HK-2 (cell line): ENCODE results near the gene MYO5B.

Experiments
- DNase-seq: peaks from one replicate; pipeline ENCODE4 v3.0.0-alpha.2; 2018; ENCODE audit not compliant: unreplicated experiment

Gene MYO5B

DNA sequence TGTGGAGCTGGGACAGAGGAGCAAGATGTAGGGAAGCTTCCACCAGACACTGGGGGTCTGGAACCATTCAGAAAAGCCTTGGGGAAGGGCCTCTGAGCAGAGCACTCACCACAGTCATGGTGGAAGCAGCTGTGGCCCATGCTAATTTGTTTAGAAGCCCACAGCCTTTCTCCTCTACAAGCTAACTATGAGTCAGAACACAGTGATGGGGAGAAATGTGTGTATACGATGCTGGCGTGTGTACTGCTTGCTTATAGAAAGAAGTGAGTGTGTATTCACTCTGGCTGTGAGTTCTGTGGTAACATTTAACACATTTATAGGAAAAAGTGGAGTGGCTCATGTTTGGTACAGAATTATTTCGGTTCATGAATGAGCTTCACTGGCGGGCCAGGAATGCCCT, 224.6 kb downstream of the MYO5B start:
- no peak for DNase-seq

DNA sequence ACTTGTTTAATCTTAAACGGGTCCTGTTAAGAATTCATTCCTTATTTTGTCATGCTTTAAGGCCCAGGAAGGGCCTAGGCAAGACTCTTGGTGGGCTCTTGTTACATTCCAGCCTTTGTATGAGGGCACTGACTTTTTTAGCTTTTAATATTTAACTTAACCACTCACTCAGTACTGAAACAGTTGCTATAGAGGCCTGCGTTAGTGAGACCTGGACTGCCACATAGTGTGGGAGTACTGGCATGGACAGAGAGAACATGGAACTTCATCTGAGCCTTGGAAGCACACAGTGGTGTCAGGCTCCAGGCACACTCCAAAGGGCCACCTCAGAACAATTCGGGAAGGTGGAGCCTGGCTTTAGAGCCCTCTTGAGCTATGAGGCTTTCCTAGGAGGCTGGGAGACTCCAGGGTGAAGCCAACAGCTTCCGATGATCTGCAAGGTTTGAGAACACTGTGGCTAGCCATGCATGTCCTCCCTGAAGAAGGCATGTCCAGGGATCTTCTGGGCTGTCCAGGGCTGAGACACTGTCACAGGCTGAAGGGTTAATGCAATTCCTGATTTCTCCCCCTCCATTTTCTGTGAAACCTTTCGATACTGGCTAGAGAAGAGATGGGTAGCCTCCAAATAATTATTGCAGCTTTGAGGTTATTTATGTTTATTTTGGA, 226.2 kb downstream of the MYO5B start:
- DNase-seq = peak; percentile 17

DNA sequence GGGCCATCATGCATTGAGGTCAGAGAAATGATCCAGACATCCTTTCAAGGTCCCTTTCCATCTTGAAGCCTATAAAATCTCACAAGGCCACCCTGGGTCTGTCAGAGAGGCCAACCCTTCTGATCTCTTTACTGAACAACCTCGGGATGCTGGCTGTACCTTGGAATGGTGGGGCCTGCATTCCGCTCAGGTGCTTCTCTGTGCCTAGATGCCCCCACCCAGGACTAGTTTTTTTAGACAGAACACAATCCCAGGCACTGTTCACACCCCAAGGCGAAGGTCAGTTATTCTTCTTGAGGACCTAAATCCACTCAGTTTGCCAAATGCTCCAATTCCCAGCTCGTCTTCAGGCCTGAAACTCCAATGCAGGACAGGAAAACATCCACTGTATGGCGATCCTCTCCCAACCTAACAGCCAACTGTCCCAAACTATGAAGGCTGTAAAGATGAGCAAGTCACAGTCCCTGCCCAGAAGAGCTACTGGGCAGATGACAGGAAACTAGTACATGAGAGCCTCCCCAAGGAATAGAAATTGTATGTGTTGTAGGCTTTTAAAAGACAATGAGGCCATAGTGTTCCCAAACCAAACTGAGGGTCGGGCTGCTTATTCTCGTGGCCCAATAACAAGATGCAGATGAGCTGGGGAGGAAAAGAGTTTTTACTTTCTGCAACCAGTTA, 227.2 kb downstream of the MYO5B start:
- no peak for DNase-seq

DNA sequence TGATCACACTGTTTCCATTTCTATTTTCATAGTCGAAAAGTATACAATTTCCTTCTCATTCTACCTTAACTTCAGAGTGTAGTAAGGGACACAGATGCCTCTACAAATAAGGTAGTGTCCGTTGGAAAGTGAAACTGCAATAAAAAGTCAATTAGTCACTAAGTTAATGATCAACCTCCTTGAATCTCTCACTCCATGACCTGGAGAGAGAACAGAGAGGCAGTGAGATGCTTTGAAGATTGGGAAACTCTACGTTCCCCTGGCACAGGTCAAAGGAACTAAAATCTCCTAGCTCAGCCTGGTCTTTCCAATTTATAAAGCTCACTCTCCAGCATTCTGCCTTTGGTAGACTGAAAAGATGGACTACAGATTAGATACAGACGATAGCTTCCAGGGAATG, 227.8 kb downstream of the MYO5B start:
- peak; percentile 8 for DNase-seq

DNA sequence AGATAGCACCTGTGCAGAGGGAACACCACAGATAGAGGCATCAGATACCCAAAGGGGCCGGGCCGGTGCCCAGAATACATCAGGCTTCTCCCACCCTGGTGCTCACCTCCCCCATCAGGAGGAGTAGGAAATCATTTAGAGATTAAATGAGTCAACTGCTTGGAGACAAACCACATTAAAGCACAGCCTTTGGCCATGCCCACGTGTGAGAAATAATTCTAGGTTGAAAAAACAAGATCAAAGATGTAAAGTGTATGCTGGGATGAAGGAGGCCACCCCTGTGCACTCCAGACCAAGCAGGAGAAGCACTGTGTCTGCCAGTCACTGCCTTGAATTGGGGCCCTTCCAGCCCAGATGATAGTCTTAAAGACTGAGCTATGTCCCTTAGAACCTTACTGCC, 228.9 kb downstream of the MYO5B start:
- peak; percentile 6 for DNase-seq

DNA sequence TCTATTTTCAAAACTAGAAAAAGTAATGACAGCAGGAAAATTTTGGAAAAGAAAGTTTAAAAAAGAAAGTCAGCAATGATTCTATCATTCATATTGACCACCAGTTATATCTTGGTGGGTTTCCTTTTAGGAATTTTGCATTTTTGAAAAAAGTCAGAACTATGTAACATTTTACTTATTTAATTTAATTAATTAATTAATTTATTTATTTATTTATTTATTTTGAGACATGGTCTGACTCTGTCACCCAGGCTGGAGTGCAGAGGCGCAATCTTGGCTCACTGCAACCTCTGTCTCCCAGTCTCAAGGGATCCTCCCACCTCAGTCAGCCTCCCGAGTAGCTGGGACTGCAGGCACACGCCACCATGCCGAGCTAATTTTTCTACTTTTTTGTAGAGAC, 231.7 kb downstream of the MYO5B start:
- DNase-seq = no peak

DNA sequence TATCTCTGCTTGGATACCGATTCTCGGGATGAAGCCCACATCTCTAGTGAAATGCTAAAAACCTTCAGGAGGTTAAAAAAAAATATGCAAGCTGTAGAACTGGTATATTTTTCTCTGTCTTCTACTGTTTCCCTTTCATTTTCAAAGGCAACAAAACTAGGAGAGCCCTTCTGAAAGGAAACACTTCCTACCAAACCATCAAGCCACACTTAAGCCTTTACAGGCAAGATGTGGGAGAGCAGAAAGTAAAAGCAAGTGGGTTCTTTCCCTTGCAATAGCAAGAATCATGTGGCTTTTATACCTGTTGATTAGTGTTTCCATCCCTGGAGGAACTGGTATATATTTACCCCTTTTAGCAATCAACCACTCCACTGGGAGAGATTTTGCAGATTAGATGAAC, 233.7 kb downstream of the MYO5B start:
- no peak for DNase-seq

DNA sequence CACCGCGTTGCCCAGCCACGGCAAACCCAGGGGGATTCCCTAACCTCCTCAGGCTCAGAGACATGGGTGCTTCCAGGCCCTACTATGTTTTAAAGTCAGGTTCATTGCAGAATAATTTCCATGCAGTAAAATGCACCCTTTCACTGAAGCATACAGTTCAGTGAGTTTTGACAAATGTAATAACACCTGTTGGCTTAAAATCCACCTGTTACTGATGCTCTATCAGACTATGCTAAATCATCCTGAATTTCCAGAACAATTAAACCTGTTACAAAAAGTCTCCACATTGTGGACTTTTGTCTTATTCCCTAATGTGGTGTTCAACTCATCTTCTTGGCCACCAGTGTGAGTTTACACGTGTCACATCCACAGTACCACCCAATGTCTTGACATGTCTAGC, 234.6 kb downstream of the MYO5B start:
- DNase-seq = no peak

DNA sequence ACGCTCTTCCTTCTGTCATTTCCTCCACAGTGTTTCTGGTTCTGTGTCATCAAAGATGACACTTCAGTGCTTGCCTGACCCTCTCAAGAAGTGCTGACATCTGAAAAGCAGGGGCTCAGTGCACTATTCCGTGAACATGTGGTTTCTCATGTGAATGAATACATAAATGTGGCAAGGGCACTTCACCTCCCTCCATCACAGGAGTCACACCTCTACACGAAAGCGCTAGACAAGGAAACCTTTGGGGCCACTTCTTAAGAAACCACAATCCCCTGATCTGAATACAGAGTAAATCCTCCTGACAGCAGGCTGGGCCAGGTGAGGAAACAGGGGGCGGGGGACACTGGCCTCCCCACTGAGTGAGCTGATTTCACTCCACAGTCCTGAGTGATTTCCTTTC, 235.8 kb downstream of the MYO5B start:
- DNase-seq = no peak

DNA sequence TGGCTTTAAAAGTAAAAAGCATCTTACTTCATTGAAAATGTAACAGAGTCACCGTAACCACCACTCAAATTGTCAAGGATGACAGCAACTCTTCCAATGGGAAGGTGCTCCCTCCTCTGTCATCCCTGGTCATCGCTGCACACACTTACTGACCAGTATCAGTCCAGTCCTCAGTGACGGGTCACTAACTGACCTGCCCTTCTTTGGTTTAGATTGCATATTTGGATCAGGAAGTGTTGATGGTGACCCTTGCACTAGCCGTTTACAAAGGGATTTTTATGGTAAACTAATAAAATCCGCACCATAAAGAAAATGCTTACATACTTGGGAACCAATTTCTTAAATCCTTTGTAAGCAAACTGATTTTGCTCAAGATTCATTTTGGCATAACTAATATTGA, 239.7 kb downstream of the MYO5B start:
- DNase-seq = no peak

DNA sequence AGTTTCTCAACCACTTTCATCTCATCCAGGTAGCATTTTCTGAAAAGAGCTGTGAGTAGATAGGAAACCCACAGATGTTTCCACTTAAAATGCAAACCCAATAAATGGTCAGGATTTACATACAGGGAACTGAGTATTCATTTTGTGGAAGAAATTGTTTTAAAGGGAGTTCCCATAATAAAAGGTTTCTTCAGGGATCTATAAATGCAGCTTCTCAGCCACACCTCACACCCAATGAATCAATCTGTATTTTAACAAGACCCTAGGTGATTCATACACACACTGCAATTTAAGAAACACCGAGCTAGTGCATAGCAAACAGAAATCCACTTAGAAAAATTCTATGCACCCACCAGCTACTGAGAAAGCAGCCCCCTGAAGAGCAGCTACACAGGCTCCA, 241.6 kb downstream of the MYO5B start:
- no peak for DNase-seq

DNA sequence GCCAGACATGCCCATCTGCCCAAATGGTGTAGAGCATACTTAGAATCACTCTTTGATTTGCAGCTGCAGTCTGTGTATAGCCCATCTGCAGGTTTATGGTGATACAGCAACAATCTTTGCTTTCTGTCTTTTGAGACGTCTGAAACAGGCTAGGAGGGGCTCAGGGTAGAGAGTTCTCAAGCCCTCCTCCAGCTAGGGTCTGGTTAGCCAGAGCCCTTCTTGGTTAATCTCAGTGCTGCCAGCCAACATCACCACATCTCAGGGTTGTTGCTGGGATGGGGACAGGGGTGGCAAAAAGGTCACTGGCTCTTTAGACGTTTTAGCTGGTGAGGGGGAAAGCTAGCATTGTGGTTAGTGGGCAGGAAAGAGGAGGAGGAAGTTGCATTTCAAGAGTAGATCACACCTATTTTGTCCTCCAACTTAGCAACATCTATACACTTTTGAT, 245.0 kb downstream of the MYO5B start:
- DNase-seq = no peak

DNA sequence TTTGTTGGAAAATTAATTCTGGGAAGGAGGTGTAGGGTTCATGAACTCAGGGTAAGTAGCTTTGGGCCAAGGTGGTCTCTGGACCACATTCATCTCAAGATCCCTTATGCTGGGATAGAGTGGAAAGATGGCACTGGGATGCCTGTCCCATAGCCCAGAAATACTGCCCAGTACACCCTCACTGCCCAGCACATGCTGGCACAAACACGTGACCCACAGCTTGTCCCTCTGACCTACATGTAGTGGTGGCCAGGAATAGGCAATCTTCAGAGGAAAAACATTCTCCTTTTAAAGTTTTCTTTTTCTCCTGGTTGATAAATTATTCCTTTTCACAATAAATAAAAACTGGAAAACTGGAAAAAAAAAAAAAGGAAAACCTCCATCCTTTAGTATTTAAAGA, 246.0 kb downstream of the MYO5B start:
- no peak for DNase-seq

DNA sequence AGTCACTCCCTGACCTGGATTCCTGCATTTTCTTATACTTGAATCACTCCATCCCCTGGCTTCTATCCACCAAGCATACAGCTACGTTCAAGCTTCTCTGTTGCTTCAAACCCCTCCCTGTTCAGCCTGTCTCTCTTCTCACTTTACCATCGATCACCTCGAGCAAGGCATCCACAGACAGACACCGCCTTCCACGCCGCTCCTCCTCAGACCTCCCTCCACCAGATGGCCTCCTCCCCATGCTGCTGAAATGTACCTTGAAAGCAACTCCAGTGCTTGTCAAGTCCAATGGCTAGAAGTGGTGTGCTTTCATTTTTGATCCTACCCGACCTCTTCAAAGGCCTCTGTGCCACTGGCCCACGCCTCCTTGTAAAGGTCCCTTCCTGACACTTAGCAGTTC, 250.3 kb downstream of the MYO5B start:
- no peak for DNase-seq

DNA sequence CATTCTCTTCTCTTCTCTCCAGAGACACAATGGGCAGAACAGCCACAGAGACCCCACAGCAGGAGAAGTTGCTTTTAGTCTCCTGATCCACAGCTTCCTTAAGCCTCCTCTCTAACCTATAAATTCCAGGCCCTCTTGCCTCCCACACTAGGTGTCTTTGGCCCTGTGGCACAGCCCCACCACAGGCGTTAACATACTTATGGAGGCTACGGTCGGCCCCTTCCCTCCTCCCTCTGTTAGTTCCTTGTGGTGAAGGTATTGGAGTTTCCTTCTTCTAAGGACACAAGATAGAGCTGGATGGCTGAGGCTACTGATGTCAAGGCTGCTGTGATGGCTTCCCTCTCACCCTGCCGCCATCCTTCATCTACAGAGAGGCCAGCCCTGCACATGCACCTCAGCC, 258.1 kb downstream of the MYO5B start:
- DNase-seq = no peak

DNA sequence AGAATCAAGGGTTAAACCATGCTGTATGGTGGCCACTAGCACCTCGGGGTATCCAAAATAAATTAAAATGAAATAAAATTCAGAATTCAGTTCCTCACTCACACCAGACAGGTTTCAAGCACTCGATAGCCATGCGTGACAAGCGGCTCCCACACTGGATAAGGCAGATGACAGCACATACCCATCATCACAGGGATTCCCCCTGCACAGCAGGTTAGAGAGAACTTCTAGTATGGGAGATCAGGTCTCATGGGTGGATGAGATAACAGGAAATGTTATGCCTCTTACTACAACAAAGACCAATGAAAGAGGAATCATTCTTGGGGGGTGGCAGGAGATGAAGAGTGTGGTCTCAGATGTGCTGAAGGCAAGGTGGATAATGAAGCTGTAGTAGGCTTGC, 259.7 kb downstream of the MYO5B start:
- no peak for DNase-seq

DNA sequence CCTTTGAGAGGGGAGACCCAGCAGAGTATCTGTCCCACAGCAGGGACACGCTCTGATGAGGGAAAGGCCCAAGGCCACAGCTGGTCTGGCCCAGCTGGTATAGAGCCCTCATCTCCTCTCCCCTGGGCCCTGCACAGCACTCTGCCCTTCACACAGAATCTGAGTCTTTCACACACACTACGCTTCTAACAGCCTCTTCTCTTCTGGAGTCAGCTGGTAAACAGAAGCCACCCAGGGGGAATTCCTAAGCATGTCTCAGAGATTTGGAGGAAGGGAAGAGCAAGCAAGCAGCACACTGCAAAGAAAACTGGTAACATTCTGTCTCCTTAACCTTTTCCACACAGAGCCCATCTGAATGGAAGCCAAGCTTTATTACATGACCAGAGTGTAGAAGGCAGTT, 260.5 kb downstream of the MYO5B start:
- DNase-seq = no peak

DNA sequence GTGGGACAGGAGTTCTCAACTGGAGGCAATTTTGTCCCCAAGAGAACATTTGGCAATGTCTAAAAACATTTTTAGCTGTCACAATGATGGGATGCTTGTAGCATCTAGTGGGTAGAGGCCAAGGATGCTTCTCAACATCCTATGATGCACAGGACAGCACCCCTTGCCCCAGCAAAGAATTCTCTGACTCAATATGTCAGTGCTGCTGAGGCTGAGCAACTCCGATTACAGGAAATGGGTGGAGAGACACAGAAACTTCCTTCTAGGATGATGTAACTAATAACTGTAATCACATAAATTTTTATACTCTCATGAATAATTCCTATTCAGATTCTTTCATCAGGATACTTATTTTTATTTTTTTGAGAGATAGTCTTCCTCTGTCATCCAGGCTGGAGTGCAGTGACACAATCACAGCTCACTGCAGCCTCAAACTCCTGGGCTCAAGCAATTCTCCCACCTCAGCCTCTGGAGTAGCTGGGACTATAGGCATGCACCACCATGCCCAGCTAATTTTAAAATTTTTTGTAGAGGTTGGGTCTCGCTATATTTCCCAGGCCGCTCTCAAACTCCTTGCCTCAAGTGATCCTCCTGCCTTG, 261.3 kb downstream of the MYO5B start:
- DNase-seq = no peak

DNA sequence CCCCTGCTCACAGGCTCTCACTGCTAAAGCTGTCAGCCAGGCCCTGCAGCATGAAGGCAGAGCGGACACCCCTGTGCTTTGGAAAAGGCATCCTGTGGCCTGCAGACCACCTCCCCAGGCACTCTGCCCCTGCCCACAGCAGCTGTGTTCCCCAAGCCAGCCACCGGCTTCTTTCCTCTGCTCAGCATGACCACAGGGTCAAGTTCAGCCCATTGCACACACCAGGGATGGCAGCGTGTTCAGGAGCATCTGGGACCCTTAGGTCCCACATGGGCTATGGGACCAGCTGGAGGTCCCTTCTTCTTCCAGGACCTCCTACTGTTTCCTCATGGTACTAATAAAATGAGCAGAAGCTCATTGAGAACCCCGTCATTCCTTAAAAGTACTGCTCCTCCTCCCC, 263.2 kb downstream of the MYO5B start:
- no peak for DNase-seq

DNA sequence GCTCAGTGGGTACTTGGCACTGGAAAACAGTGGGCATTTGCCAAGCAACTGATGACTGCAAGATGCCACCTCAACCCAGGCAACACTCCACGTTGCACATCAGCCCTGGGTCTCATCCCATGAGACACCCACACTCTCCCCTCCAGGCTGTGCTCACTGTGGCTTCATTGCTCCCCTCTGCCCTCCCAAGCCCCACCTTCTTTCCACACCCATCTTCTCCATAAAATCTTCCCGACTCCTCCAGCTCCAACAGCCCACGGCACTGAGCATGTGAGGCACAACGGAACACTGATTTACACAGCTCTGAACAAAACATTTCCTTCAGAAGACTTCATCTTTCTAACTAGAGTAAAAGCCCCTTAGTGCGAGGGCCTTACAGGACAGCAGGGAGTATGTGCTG, 263.8 kb downstream of the MYO5B start:
- no peak for DNase-seq

DNA sequence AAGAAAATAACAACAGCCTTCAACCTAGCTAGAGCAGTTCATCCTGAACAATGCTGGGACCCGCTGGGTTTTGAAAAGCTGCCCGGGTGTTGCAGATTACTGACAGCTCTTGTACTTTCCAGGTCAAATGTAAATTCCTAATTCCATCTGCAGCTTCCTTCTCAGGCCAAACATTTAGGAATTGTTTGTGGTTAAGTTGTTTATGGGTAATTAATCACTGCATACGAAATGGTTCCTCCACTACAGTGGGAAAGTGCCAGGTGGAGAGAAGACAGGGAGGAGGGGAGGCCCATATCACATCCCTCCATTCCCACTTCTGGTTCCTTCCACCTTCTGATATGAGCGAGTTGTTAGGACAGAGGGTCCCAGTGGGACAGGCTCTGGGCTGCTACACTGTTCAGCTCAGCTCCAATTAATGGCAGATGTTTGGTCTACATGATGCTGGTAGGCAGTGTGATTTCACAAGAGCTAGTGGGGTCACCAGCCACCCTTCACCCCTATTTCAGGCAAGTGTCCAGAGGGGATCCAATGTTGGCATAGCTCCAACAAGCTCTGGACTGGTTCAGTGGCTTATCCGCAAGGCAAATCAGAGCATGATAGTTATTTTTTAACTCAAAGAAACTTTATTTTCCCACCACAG, 268.7 kb downstream of the MYO5B start:
- no peak for DNase-seq

DNA sequence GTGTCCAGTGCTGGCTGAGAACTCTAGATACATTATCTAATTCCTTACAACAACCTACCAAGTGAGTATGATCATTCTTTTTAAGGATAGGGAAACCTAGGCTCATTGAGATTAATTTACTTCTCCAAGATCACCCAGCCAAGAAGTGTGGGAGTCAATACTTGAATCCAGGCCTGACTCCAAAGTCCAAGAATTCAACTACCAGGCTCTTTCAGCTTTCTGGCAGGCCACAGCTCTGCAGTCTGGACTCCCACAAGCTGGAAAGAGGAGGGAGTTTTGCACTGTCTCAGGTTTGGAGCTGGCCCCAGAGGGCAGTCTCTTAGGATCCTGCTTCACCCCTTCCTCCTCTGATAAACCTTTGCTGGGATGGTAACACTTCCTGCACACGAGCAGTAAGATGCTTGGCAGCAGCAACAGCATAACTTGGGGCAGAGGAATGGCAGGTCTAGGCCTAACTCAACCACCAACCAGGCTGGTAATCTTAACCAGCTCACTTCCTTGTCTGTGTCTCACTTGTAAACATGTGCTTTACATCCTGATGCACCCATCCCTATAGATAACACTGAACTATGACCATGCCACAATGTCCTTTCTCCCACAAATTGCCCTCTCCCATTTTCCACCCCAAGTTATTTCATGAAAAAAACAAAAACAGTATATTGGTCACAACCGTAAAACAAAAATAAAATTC, 270.5 kb downstream of the MYO5B start:
- DNase-seq = no peak
